HG03378 (cell line): Measurements from ENCODE around the gene FLOT1.
"Not testable (repeated sequence)": the region's sequence is repeated elsewhere in the genome, so short reads cannot be mapped to it uniquely, and the experiment has no call there.

Experiments
- ATAC-seq: cut with Tn5 transposase; IDR thresholded peaks from one replicate; pipeline ENCODE4 v1.9.1; 2021; ENCODE audit warnings: mild to moderate bottlenecking, moderate library complexity; ENCODE audit not compliant: unreplicated experiment

Gene FLOT1

GRCh38 chr6:30767158-30767943, 24.9 kb upstream of the FLOT1 start:
- ATAC-seq: peak; percentile 48

- ATAC-seq: no peak
Measured at GRCh38 chr6:30766461-30767157, 24.1 kb upstream of the FLOT1 start.

GRCh38 chr6:30765495-30765894, 23.0 kb upstream of the FLOT1 start:
- ATAC-seq: not testable (repeated sequence)

- not testable (repeated sequence) for ATAC-seq
Measured at GRCh38 chr6:30764490-30765043, 22.1 kb upstream of the FLOT1 start.

- no peak for ATAC-seq
Measured at GRCh38 chr6:30763618-30764489, 21.4 kb upstream of the FLOT1 start.

- ATAC-seq: no peak
Measured at GRCh38 chr6:30763155-30763617, 20.7 kb upstream of the FLOT1 start.

- ATAC-seq: no peak
Measured at GRCh38 chr6:30761791-30762429, 19.4 kb upstream of the FLOT1 start.

GRCh38 chr6:30760549-30760948, 18.1 kb upstream of the FLOT1 start:
- no peak for ATAC-seq

- no peak for ATAC-seq
Measured at GRCh38 chr6:30759575-30760239, 17.2 kb upstream of the FLOT1 start.

- ATAC-seq: no peak
Measured at GRCh38 chr6:30757261-30757904, 14.9 kb upstream of the FLOT1 start.

- ATAC-seq: not testable (repeated sequence)
Measured at GRCh38 chr6:30756405-30757003, 14.0 kb upstream of the FLOT1 start.

- no peak for ATAC-seq
Measured at GRCh38 chr6:30754631-30755030, 12.1 kb upstream of the FLOT1 start.

- no peak for ATAC-seq
Measured at GRCh38 chr6:30752157-30752927, 9.9 kb upstream of the FLOT1 start.

- ATAC-seq: no peak
Measured at GRCh38 chr6:30750379-30750668, 7.8 kb upstream of the FLOT1 start.

GRCh38 chr6:30749554-30750378, 7.3 kb upstream of the FLOT1 start:
- ATAC-seq: no peak

GRCh38 chr6:30748851-30749540, 6.5 kb upstream of the FLOT1 start:
- ATAC-seq: no peak
